Skin of body (tissue), 2 donors: ENCODE measurements around the gene MPST. TPM values are rescaled to one million over a fixed set of nuclear protein-coding genes. Genes with fewer than 3 reads are reported as not detected.

Experiments used
- DNase-seq: peaks from one replicate; lab custom pipeline; 2025; lab: John Stamatoyannopoulos, UW
- total RNA-seq: library from RNA; depleted of rRNA; stranded (reverse); fragments of >200 nt; gene quantifications from one replicate; pipeline ENCODE4 v1.2.3, GENCODE V29; 2014

The MPST gene
- total RNA-seq, 1 donor from 2014 or later: 39.3 TPM

- DNase-seq: no peak
Observed at GRCh38 chr22:37022483-37023337, 3.2 kb downstream of the MPST start.

- DNase-seq: no peak
Observed at GRCh38 chr22:37023743-37024338, 4.3 kb downstream of the MPST start.

- DNase-seq: no peak
Observed at GRCh38 chr22:37024339-37025157, 5.0 kb downstream of the MPST start.

GRCh38 chr22:37025500-37026070 lies 6.0 kb downstream of the MPST start:
- DNase-seq: no peak

GRCh38 chr22:37026325-37026724 lies 6.8 kb downstream of the MPST start:
- DNase-seq: no peak

- no peak for DNase-seq
Observed at GRCh38 chr22:37027556-37027955, 8.0 kb downstream of the MPST start.

GRCh38 chr22:37028692-37029674 lies 9.4 kb downstream of the MPST start:
- no peak for DNase-seq

- DNase-seq: no peak
Observed at GRCh38 chr22:37030560-37031281, 11.2 kb downstream of the MPST start.

GRCh38 chr22:37032134-37032534 lies 12.6 kb downstream of the MPST start:
- no peak for DNase-seq

- peak; percentile 12 for DNase-seq
Observed at GRCh38 chr22:37032535-37033460, 13.3 kb downstream of the MPST start.

- DNase-seq: no peak
Observed at GRCh38 chr22:37033605-37034430, 14.3 kb downstream of the MPST start.

- no peak for DNase-seq
Observed at GRCh38 chr22:37036655-37037377, 17.3 kb downstream of the MPST start.

GRCh38 chr22:37037669-37038068 lies 18.1 kb downstream of the MPST start:
- no peak for DNase-seq

- DNase-seq: no peak
Observed at GRCh38 chr22:37039466-37039865, 19.9 kb downstream of the MPST start.

GRCh38 chr22:37043209-37043827 lies 23.8 kb downstream of the MPST start:
- DNase-seq: no peak

GRCh38 chr22:37043828-37044538 lies 24.4 kb downstream of the MPST start:
- DNase-seq: no peak
